Loucy (cell line): ENCODE data around the gene TBCD.

Experiments
- H2AFZ ChIP-seq: fragments of 200-600 bp; sonication (generic); 2 replicates; pipeline ENCODE4 v1.6.0; 2016; ENCODE audit warnings: antibody characterized with exemption, mild to moderate bottlenecking, low read length, moderate library complexity
- H3F3A ChIP-seq: fragments of 200-600 bp; 2 replicates; pipeline ENCODE4 v1.6.0; 2016; ENCODE audit warnings: antibody characterized with exemption, low read depth, mild to moderate bottlenecking
- H3K27me3 ChIP-seq: fragments of 200-600 bp; sonication (generic); 2 replicates; pipeline ENCODE4 v1.6.1; 2014; ENCODE audit warnings: low read length, mild to moderate bottlenecking; ENCODE audit not compliant: insufficient read depth, poor library complexity, severe bottlenecking
- H3K36me3 ChIP-seq: fragments of 200-600 bp; sonication (generic); 2 replicates; pipeline ENCODE4 v1.6.1; 2016; ENCODE audit warnings: low read length; ENCODE audit not compliant: insufficient read depth
- H3K4me1 ChIP-seq: fragments of 200-600 bp; sonication (generic); 2 replicates; pipeline ENCODE4 v1.5.1; 2014; ENCODE audit warnings: low read length, mild to moderate bottlenecking; ENCODE audit not compliant: insufficient read depth, poor library complexity, severe bottlenecking
- H3K4me2 ChIP-seq: fragments of 200-600 bp; sonication (generic); 2 replicates; pipeline ENCODE4 v1.6.0; 2014; ENCODE audit warnings: antibody characterized with exemption, low read length, low read depth, mild to moderate bottlenecking; ENCODE audit not compliant: poor library complexity, severe bottlenecking
- H3K4me3 ChIP-seq: fragments of 200-600 bp; sonication (generic); 2 replicates; pipeline ENCODE4 v1.5.1; 2014; ENCODE audit warnings: low read length, mild to moderate bottlenecking, mixed read lengths; ENCODE audit not compliant: poor library complexity, severe bottlenecking
- H3K79me2 ChIP-seq: fragments of 200-600 bp; sonication (generic); 2 replicates; pipeline ENCODE4 v1.6.1; 2014; ENCODE audit warnings: low read length; ENCODE audit not compliant: insufficient read depth
- H3K9ac ChIP-seq: fragments of 200-600 bp; sonication (generic); 2 replicates; pipeline ENCODE4 v1.6.0; 2014; ENCODE audit warnings: mild to moderate bottlenecking, low read depth, low read length, moderate library complexity; ENCODE audit not compliant: poor library complexity, severe bottlenecking
- H3K9me2 ChIP-seq: fragments of 200-600 bp; sonication (generic); replicated peaks from 2 replicates; pipeline ENCODE4 v1.6.1; 2016; ENCODE audit warnings: low read depth, low read length, mixed read lengths
- H3K9me3 ChIP-seq: fragments of 200-600 bp; sonication (generic); 2 replicates; pipeline ENCODE4 v1.6.1; 2014; ENCODE audit warnings: mild to moderate bottlenecking, antibody characterized with exemption, low read length, low read depth; ENCODE audit not compliant: insufficient read depth
- H4K20me1 ChIP-seq: fragments of 200-600 bp; sonication (generic); 2 replicates; pipeline ENCODE4 v1.6.0; 2014; ENCODE audit warnings: antibody characterized with exemption, low read length, mild to moderate bottlenecking; ENCODE audit not compliant: insufficient read depth, poor library complexity, severe bottlenecking
- CTCF ChIP-seq: fragments of 200-600 bp; sonication (generic); conservative IDR thresholded peaks from 2 replicates; pipeline ENCODE4 v1.5.1; 2014; ENCODE audit warnings: mild to moderate bottlenecking, antibody characterized with exemption, low read length
- EZH2phosphoT487 ChIP-seq: fragments of 200-600 bp; IDR thresholded peaks from 2 replicates; pipeline ENCODE4 v1.6.1; 2018; ENCODE audit warnings: antibody characterized with exemption, mild to moderate bottlenecking, moderate library complexity, borderline replicate concordance

TBCD gene

GRCh38 chr17:82890926-82891678 is 139.2 kb downstream of the TBCD start:
- Histone ChIP-seq H3K36me3 (peaks cover 82% of the 10 kb centered on the region; the same call in 1 of the 2 replicates), H3K9ac (no peak overlapping the region), H3K4me3 (no peak overlapping the region), H3K9me2 (no peaks in the 10 kb centered on the region), H3K4me2 (no peak overlapping the region), H3K27me3 (no peaks in the 10 kb centered on the region), H2AFZ (no peak overlapping the region), H3K9me3 (no peaks in the 10 kb centered on the region), H3K4me1 (peaks cover 29% of the 10 kb centered on the region), H4K20me1 (peaks cover 11% of the 10 kb centered on the region), H3K79me2 (peaks cover 74% of the 10 kb centered on the region), H3F3A (no peaks in the 10 kb centered on the region)
- TF ChIP-seq EZH2phosphoT487 (no peak), CTCF (no peak)

- H4K20me1 ChIP-seq: peaks cover 11% of the 10 kb centered on the region
- no peak overlapping the region for H3K9ac ChIP-seq
- peaks cover 24% of the 10 kb centered on the region for H3K4me1 ChIP-seq
- H3K27me3 ChIP-seq: no peaks in the 10 kb centered on the region
- no peak overlapping the region for H2AFZ ChIP-seq
- TF ChIP-seq EZH2phosphoT487 (no peak), CTCF (no peak)
- H3K9me3 ChIP-seq: no peaks in the 10 kb centered on the region
- H3K9me2 ChIP-seq: no peaks in the 10 kb centered on the region
- H3K79me2 ChIP-seq: peaks cover 79% of the 10 kb centered on the region
- no peaks in the 10 kb centered on the region for H3F3A ChIP-seq
- no peak overlapping the region for H3K4me3 ChIP-seq
- peaks cover 86% of the 10 kb centered on the region; the same call in 1 of the 2 replicates for H3K36me3 ChIP-seq
- H3K4me2 ChIP-seq: no peak overlapping the region
Measured at GRCh38 chr17:82891911-82892310, 140.0 kb downstream of the TBCD start.

GRCh38 chr17:82892899-82893565 is 141.2 kb downstream of the TBCD start:
- Histone ChIP-seq H3F3A (no peaks in the 10 kb centered on the region), H3K79me2 (peaks cover 76% of the 10 kb centered on the region), H3K9me2 (no peaks in the 10 kb centered on the region), H3K36me3 (peaks cover 82% of the 10 kb centered on the region; the same call in 1 of the 2 replicates), H3K4me1 (peaks cover 13% of the 10 kb centered on the region), H2AFZ (no peak overlapping the region), H4K20me1 (peaks cover 11% of the 10 kb centered on the region), H3K9me3 (no peaks in the 10 kb centered on the region), H3K27me3 (no peaks in the 10 kb centered on the region), H3K4me2 (no peak overlapping the region), H3K9ac (no peak overlapping the region), H3K4me3 (no peak overlapping the region)
- TF ChIP-seq EZH2phosphoT487 (no peak), CTCF (no peak)
